GM12872 (cell line): ENCODE data around the gene GATA2.

Experiments
- TF ChIP-seq, protein P1 (sequence below): IDR thresholded peaks from 3 replicates; pipeline ENCODE4 v1.5.1; 2011; ENCODE audit warnings: low read depth, mild to moderate bottlenecking, low read length, moderate library complexity; ENCODE audit not compliant: insufficient read depth

The GATA2 gene

DNA sequence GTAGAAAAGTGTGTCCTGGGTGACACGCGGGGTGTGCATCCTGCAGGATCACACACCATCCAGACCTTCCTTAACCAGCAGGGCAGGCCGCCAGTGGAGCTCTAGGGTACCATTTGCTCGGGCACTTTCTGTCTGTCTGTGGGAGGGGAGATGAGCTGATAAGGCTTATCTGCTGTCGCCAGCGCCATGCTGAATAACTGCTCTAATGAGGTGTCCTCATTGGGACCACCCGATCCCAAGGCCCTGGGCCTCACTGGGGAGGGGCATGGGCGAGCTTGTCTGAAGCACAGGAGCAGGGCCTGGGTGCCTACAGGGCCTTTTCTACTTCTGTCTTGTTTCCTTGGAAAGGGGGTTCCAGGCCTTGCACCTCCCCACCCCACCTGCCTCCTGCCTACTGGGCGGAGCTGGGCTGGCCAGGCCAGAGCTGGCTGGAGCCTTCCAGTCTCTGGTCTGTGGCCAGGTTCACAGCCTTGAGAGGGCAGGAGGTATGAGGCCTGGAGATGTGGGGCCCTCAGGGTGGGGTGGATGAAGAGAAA, 2.5 kb upstream of the GATA2 start:
- TF ChIP-seq, protein P1, sequence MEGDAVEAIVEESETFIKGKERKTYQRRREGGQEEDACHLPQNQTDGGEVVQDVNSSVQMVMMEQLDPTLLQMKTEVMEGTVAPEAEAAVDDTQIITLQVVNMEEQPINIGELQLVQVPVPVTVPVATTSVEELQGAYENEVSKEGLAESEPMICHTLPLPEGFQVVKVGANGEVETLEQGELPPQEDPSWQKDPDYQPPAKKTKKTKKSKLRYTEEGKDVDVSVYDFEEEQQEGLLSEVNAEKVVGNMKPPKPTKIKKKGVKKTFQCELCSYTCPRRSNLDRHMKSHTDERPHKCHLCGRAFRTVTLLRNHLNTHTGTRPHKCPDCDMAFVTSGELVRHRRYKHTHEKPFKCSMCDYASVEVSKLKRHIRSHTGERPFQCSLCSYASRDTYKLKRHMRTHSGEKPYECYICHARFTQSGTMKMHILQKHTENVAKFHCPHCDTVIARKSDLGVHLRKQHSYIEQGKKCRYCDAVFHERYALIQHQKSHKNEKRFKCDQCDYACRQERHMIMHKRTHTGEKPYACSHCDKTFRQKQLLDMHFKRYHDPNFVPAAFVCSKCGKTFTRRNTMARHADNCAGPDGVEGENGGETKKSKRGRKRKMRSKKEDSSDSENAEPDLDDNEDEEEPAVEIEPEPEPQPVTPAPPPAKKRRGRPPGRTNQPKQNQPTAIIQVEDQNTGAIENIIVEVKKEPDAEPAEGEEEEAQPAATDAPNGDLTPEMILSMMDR: no peak

DNA sequence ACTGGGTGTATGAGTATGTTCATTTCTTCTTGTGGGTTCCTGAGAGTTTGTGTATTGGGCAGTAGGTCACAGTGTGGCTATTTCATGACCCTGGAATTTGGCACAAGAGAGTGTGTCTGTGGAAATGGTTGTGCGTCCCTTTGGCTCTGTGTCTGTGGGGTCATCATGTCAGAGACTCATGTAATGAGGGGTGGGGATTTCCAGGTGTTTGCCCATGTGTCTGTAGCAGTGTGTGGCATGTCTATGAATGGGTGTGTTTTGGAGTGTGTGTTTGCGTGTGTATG, 1.3 kb upstream of the GATA2 start:
- TF ChIP-seq, protein P1: no peak

DNA sequence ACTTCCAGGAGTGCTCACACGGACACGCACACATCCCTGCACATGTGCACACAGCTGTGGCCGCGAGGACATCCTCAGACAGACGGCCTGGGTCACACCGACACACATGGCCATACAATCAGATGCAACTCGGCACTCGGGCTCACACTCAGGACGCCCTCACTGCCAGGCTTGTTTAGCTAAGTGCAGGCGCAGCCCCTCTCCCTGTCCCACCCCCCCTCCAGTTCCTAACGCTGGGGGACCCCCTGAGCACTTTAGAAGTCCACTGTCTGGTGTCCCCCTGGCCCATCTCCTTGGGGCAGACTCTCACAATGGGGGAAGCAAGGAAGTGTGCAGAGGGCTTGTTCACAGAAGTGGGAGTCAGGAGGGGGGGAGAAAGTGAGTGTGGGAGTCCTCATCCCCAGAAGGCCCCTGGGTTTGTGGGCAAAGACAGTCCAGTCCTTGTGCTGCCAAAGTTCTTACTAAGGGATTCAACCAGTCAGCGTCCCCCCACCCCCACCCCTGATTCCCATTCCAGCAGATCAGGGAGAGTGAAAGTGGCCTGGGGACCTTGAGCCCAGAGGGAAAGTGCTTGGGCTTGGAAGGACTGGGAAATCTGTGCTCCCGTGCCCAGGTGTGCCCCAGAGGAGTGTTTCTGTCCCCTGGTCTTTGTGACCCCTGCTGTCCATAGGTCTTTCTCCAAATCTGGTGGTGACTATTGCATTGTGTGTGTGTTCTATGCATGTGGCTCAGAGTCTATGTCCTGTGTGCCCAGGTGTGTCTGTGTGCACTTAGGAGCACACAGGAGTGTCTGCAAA, 767 bp upstream of the GATA2 start:
- TF ChIP-seq, protein P1: no peak

DNA sequence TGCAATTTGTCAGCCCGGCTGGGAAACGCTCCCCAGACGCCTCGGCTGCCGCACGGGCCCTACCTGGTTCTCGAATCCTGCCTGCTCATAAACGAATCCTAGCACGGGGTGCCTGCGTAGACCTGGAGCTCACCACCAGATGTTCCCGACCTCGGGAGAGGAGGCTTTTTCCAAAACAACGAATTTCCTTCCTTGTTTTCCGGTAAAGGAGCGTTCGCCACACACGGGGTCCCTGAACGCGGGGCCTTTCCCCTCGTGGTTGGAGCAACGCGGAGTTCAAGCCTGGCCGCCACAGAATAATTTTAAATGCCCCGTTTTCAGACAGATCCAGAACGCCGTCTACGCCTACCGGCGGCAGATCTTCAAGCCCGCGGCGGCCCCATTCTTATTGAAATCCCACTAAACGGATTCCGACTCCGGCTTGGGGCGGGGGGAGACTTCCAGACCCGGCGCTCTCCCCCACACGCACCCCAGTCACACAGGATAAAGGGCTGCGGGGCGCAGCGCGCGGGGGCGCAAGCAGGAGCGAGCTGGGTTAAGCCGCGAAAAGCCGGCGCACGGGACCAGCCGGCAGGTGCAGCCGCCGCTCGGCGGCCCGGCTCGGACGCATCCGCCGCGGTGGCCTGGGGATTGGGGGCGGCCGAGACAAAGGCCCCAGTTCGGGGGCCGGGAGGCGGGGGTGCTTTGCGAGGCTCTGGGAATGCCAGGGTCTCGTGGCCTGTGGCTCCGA, 895 bp downstream of the GATA2 start:
- TF ChIP-seq, protein P1: no peak

DNA sequence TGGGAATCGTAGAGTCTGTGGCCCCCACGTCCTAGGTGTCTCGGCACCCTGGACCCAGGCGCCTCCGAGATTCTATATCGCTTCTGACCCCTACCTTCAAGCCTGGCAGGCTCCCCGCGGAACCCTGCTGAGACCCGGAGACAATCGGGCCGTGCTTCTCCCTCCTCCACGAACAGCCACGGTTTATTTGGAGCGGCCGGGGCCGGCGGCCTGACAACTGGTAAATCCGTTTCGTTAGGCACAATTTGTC, 1.4 kb downstream of the GATA2 start:
- TF ChIP-seq, protein P1: no peak

DNA sequence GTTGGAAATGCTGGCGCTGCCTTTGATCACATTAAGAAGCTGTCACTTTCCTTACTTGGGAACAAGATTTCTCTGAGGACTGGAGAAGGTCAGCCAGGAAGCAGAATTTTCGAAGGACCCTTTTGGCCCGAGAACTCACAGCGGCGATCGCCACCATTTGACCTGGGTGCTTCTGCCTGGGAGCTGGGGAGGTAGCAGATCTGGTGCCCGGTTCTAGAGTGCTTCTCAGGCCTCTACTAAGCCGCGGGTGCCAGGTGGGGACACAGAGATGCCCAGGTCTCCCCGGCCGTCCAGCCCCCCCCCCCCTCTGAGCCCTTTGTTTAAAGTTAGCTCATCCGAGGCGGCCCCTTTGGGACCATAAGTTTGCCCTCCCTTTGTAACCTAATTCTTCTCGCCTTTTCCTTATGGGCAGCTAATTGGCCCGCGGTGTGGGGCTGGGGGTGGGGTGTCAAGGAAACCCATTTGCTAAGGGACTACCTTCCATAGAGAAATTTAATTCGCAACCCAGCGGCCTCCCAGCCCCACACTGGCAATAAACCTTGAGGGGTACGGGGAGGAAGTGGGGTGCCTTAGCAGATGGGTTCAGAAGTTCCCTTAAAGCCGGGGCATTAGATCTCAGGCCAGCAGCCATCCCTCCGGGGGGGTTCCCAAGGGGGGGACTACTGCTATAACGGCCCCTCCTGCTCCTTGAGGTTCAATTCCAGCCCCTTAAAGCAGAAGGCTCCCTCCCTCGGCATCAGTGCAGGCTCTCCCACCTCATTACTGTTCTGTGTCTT, 1.9 kb downstream of the GATA2 start:
- TF ChIP-seq, protein P1: no peak

DNA sequence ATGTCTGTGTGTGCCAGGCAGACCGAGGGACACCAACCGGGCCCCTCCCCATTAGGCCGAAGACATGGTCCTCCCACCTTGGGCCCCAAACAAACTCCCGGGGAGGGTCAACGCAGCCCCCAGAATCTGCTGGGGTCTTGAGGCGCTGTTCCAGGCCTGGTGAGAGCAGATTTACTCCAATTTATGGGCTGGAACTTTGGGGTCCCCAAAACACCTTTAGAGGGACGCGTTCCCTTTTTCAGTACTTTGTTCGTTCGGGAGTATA, 2.4 kb downstream of the GATA2 start:
- TF ChIP-seq, protein P1: no peak
